ENCODE results near the gene TAB2. TPM values are rescaled to one million over a fixed set of nuclear protein-coding genes. Genes with fewer than 3 reads are reported as not detected.

Gene TAB2
- total RNA-seq, 1 experiment from 2014 or later: 14.7 TPM

- no peak overlapping the region for H3K27ac ChIP-seq (ENCODE audit: low read length)
- H4K20me1 ChIP-seq (ENCODE audit: low read length): peaks cover 25% of the 10 kb centered on the region
- peak overlapping the region; percentile 66 for H3K4me2 ChIP-seq (ENCODE audit: low read length)
- no peaks in the 10 kb centered on the region for H3F3A ChIP-seq (ENCODE audit: low read length, unreplicated experiment)
- TF ChIP-seq EZH2phosphoT487 (IDR thresholded peaks at IDR 0.05; ENCODE audit: borderline replicate concordance, low read length) (no peak), EZH2 (IDR thresholded peaks at IDR 0.05; ENCODE audit: low read length, unreplicated experiment) (no peak), CTCF (conservative IDR thresholded peaks at IDR 0.05; ENCODE audit: low read depth, low read length) (no peak)
- POLR2A ChIA-PET (ENCODE audit: unreplicated experiment): interaction anchor here (1.2 kb wide), 1 partner anchor 11 kb away, joined by 3 read pairs; no protein-coding TSS in a partner anchor
- DNase-seq (no peak), ATAC-seq (no peak)
- intact Hi-C loops (cut with micrococcal nuclease): loop anchor here (5.0 kb wide), 1 partner anchor 291 kb away; no protein-coding TSS in a partner anchor
- H3K27me3 ChIP-seq (ENCODE audit: low read length): no peaks in the 10 kb centered on the region
- no peaks in the 10 kb centered on the region for H3K9me2 ChIP-seq (replicated peaks; ENCODE audit: low read length)
- H3K79me2 ChIP-seq (ENCODE audit: low read length): peaks cover 100% of the 10 kb centered on the region
- H2AFZ ChIP-seq (ENCODE audit: low read length): no peak overlapping the region
- H3K4me1 ChIP-seq (ENCODE audit: insufficient read depth, low read length): peaks cover 45% of the 10 kb centered on the region
- no peak overlapping the region for H3K4me3 ChIP-seq (ENCODE audit: low read length)
- no TSS peak for BruUV-seq (replicated peaks)
- no peaks in the 10 kb centered on the region for H3K36me3 ChIP-seq (ENCODE audit: low read depth, low read length)
- H3K9me3 ChIP-seq (ENCODE audit: low read length): no peaks in the 10 kb centered on the region
- CTCF ChIA-PET: interaction anchor here (0.5 to 0.6 kb wide), 2 partner anchors 12 to 81 kb away, joined by 4 to 10 read pairs; no protein-coding TSS in a partner anchor
- no peak overlapping the region for H3K9ac ChIP-seq (ENCODE audit: low read length)
Measured at GRCh38 chr6:149323353-149323752, 5.8 kb downstream of the TAB2 start.

- Histone ChIP-seq H3K27ac (ENCODE audit: low read length) (no peak overlapping the region), H3K27me3 (ENCODE audit: low read length) (no peaks in the 10 kb centered on the region), H3K9ac (ENCODE audit: low read length) (no peak overlapping the region), H4K20me1 (ENCODE audit: low read length) (peaks cover 25% of the 10 kb centered on the region), H3K36me3 (ENCODE audit: low read depth, low read length) (no peaks in the 10 kb centered on the region), H3K4me2 (ENCODE audit: low read length) (peak overlapping the region; percentile 66; the same call in 1 of the 2 replicates), H3F3A (ENCODE audit: low read length, unreplicated experiment) (no peaks in the 10 kb centered on the region), H3K9me3 (ENCODE audit: low read length) (no peaks in the 10 kb centered on the region), H2AFZ (ENCODE audit: low read length) (no peak overlapping the region), H3K4me3 (ENCODE audit: low read length) (no peak overlapping the region), H3K79me2 (ENCODE audit: low read length) (peaks cover 100% of the 10 kb centered on the region), H3K4me1 (ENCODE audit: insufficient read depth, low read length) (peaks cover 45% of the 10 kb centered on the region), H3K9me2 (replicated peaks; ENCODE audit: low read length) (no peaks in the 10 kb centered on the region)
- TF ChIP-seq EZH2 (IDR thresholded peaks at IDR 0.05; ENCODE audit: low read length, unreplicated experiment) (no peak), EZH2phosphoT487 (IDR thresholded peaks at IDR 0.05; ENCODE audit: borderline replicate concordance, low read length) (no peak), CTCF (conservative IDR thresholded peaks at IDR 0.05; ENCODE audit: low read depth, low read length) (no peak)
- ATAC-seq (peak; percentile 11; the same call in 1 of the 2 replicates), DNase-seq (no peak)
- no TSS peak for BruUV-seq (replicated peaks)
- CTCF ChIA-PET: interaction anchor here (0.6 kb wide), 1 partner anchor 11 kb away, joined by 10 read pairs; no protein-coding TSS in a partner anchor
- intact Hi-C loops (cut with micrococcal nuclease): loop anchor here (5.0 kb wide), 1 partner anchor 292 kb away; no protein-coding TSS in a partner anchor
- POLR2A ChIA-PET (ENCODE audit: unreplicated experiment): no interaction called here
Measured at GRCh38 chr6:149323925-149324324, 6.4 kb downstream of the TAB2 start.

- no peak overlapping the region for H3K27ac ChIP-seq (ENCODE audit: low read length)
- H3K4me1 ChIP-seq (ENCODE audit: insufficient read depth, low read length): peaks cover 43% of the 10 kb centered on the region
- ChIA-PET CTCF (no interaction called here), POLR2A (ENCODE audit: unreplicated experiment) (no interaction called here)
- no peak for DNase-seq
- no peaks in the 10 kb centered on the region for H3K9me2 ChIP-seq (replicated peaks; ENCODE audit: low read length)
- no peaks in the 10 kb centered on the region for H3K27me3 ChIP-seq (ENCODE audit: low read length)
- H3K79me2 ChIP-seq (ENCODE audit: low read length): peaks cover 100% of the 10 kb centered on the region
- TF ChIP-seq EZH2 (IDR thresholded peaks at IDR 0.05; ENCODE audit: low read length, unreplicated experiment): no peak
- no peak for TF ChIP-seq EZH2phosphoT487 (IDR thresholded peaks at IDR 0.05; ENCODE audit: borderline replicate concordance, low read length)
- no peak for TF ChIP-seq CTCF (conservative IDR thresholded peaks at IDR 0.05; ENCODE audit: low read depth, low read length)
- no peak overlapping the region for H2AFZ ChIP-seq (ENCODE audit: low read length)
- H3K9me3 ChIP-seq (ENCODE audit: low read length): no peaks in the 10 kb centered on the region
- no peak overlapping the region for H3K4me3 ChIP-seq (ENCODE audit: low read length)
- no peak for ATAC-seq
- H4K20me1 ChIP-seq (ENCODE audit: low read length): peaks cover 22% of the 10 kb centered on the region
- intact Hi-C loops (cut with micrococcal nuclease): loop anchor here (5.0 kb wide), 1 partner anchor 292 kb away; no protein-coding TSS in a partner anchor
- no TSS peak for BruUV-seq (replicated peaks)
- no peaks in the 10 kb centered on the region for H3K36me3 ChIP-seq (ENCODE audit: low read depth, low read length)
- no peak overlapping the region for H3K4me2 ChIP-seq (ENCODE audit: low read length)
- H3F3A ChIP-seq (ENCODE audit: low read length, unreplicated experiment): no peaks in the 10 kb centered on the region
- H3K9ac ChIP-seq (ENCODE audit: low read length): no peak overlapping the region
Measured at GRCh38 chr6:149324428-149324827, 6.9 kb downstream of the TAB2 start.
